Activated CD4-positive, alpha-beta memory T cell treated with anti-CD3 and anti-CD28 coated beads, Interleukin-2, amount 10 ng/mL, durations not matched to agents 7 days and 5 days (primary cell): Measurements from ENCODE around the gene CRTC1. TPM values are rescaled to one million over a fixed set of nuclear protein-coding genes. Genes with fewer than 3 reads are reported as not detected.
A peak's percentile ranks its signal among the peaks of the same experiment; 100 is the strongest.
"Not testable (repeated sequence)": the region's sequence is repeated elsewhere in the genome, so short reads cannot be mapped to it uniquely, and the experiment has no call there.

Experiments
- CTCF ChIA-PET: fragments of 350-600 bp; sonication (Branson Sonifier 250); formaldehyde crosslinking; loops from one replicate; lab custom pipeline; 2021; ENCODE audit warnings: antibody characterized with exemption, inconsistent platforms; lab: Charles Lee
- POLR2A ChIA-PET: fragments of 350-600 bp; sonication (Branson Sonifier 250); formaldehyde crosslinking; loops from one replicate; lab custom pipeline; 2021; ENCODE audit warnings: antibody characterized with exemption; lab: Charles Lee
- DNase-seq: peaks from one replicate; pipeline ENCODE4 v3.0.0-alpha.2; 2020
- H3K27ac Mint-ChIP-seq: one replicate; pipeline ENCODE4 v1.8.0; 2021; ENCODE audit warnings: mild to moderate bottlenecking, mixed read lengths
- H3K27me3 Mint-ChIP-seq: one replicate; pipeline ENCODE4 v1.8.0; 2021; ENCODE audit warnings: mixed read lengths
- H3K36me3 Mint-ChIP-seq: one replicate; pipeline ENCODE4 v1.8.0; 2021; ENCODE audit warnings: low read depth, mixed read lengths
- H3K4me1 Mint-ChIP-seq: one replicate; pipeline ENCODE4 v1.8.0; 2021; ENCODE audit warnings: mixed read lengths
- H3K4me3 Mint-ChIP-seq: one replicate; pipeline ENCODE4 v1.8.0; 2021; ENCODE audit warnings: mild to moderate bottlenecking, mixed read lengths
- H3K9me3 Mint-ChIP-seq: one replicate; pipeline ENCODE4 v1.8.0; 2021; ENCODE audit warnings: mixed read lengths
- total RNA-seq, 2 experiments: library from RNA; stranded (reverse); gene quantifications; one replicate each; pipeline ENCODE4 v1.2.3, GENCODE V29; 2021

CRTC1 gene
- total RNA-seq, 2 experiments from 2014 or later: 5.3 TPM

- DNase-seq: no peak
- Mint-ChIP-seq H3K9me3 (no peaks in the 10 kb centered on the region), H3K36me3 (no peaks in the 10 kb centered on the region), H3K4me3 (no peak overlapping the region), H3K27ac (no peak overlapping the region), H3K27me3 (peaks cover 5% of the 10 kb centered on the region), H3K4me1 (peaks cover 3% of the 10 kb centered on the region)
- POLR2A ChIA-PET: no interaction called here
- CTCF ChIA-PET: no interaction called here
Observed at GRCh38 chr19:18804643-18805042, 121.2 kb downstream of the CRTC1 start.

- Mint-ChIP-seq H3K4me1 (peaks cover 3% of the 10 kb centered on the region), H3K9me3 (no peaks in the 10 kb centered on the region), H3K4me3 (no peak overlapping the region), H3K27ac (no peak overlapping the region), H3K27me3 (peaks cover 5% of the 10 kb centered on the region), H3K36me3 (no peaks in the 10 kb centered on the region)
- no peak for DNase-seq
- CTCF ChIA-PET: no interaction called here
- POLR2A ChIA-PET: no interaction called here
Observed at GRCh38 chr19:18807861-18808331, 124.4 kb downstream of the CRTC1 start.

- Mint-ChIP-seq H3K36me3 (no peaks in the 10 kb centered on the region), H3K27ac (no peak overlapping the region), H3K4me3 (no peak overlapping the region), H3K9me3 (no peaks in the 10 kb centered on the region), H3K4me1 (peaks cover 3% of the 10 kb centered on the region), H3K27me3 (peaks cover 10% of the 10 kb centered on the region)
- ChIA-PET POLR2A (no interaction called here), CTCF (no interaction called here)
- no peak for DNase-seq
Observed at GRCh38 chr19:18809149-18809868, 125.8 kb downstream of the CRTC1 start.

GRCh38 chr19:18811638-18812037 is 128.2 kb downstream of the CRTC1 start:
- DNase-seq, POLR2A ChIA-PET, H3K4me3 Mint-ChIP-seq, H3K27ac Mint-ChIP-seq, H3K4me1 Mint-ChIP-seq, CTCF ChIA-PET, H3K27me3 Mint-ChIP-seq, H3K9me3 Mint-ChIP-seq, H3K36me3 Mint-ChIP-seq: not testable (repeated sequence)

- Mint-ChIP-seq H3K4me3 (no peak overlapping the region), H3K27ac (no peak overlapping the region), H3K27me3 (peaks cover 8% of the 10 kb centered on the region), H3K4me1 (peaks cover 3% of the 10 kb centered on the region), H3K9me3 (no peaks in the 10 kb centered on the region), H3K36me3 (no peaks in the 10 kb centered on the region)
- ChIA-PET CTCF (no interaction called here), POLR2A (no interaction called here)
- DNase-seq: no peak
Observed at GRCh38 chr19:18814063-18814462, 130.6 kb downstream of the CRTC1 start.

- peaks cover 4% of the 10 kb centered on the region for H3K27me3 Mint-ChIP-seq
- H3K4me3 Mint-ChIP-seq: no peak overlapping the region
- ChIA-PET POLR2A (interaction anchor here (0.6 kb wide), 2 partner anchors 150 to 157 kb away, joined by 3 read pairs; no protein-coding TSS in a partner anchor), CTCF (no interaction called here)
- DNase-seq: no peak
- H3K27ac Mint-ChIP-seq: no peak overlapping the region
- no peaks in the 10 kb centered on the region for H3K9me3 Mint-ChIP-seq
- H3K36me3 Mint-ChIP-seq: no peaks in the 10 kb centered on the region
- no peaks in the 10 kb centered on the region for H3K4me1 Mint-ChIP-seq
Observed at GRCh38 chr19:18815673-18816072, 132.2 kb downstream of the CRTC1 start.

GRCh38 chr19:18816645-18817044 is 133.2 kb downstream of the CRTC1 start:
- H3K36me3 Mint-ChIP-seq, POLR2A ChIA-PET, H3K9me3 Mint-ChIP-seq, DNase-seq, CTCF ChIA-PET, H3K27me3 Mint-ChIP-seq, H3K27ac Mint-ChIP-seq, H3K4me3 Mint-ChIP-seq, H3K4me1 Mint-ChIP-seq: not testable (repeated sequence)

- no peak overlapping the region for H3K27ac Mint-ChIP-seq
- H3K36me3 Mint-ChIP-seq: no peaks in the 10 kb centered on the region
- H3K4me1 Mint-ChIP-seq: no peaks in the 10 kb centered on the region
- no peak for DNase-seq
- POLR2A ChIA-PET: no interaction called here
- CTCF ChIA-PET: no interaction called here
- no peaks in the 10 kb centered on the region for H3K9me3 Mint-ChIP-seq
- H3K4me3 Mint-ChIP-seq: no peak overlapping the region
- H3K27me3 Mint-ChIP-seq: peaks cover 4% of the 10 kb centered on the region
Observed at GRCh38 chr19:18817574-18817973, 134.1 kb downstream of the CRTC1 start.

- H3K9me3 Mint-ChIP-seq: no peaks in the 10 kb centered on the region
- H3K27me3 Mint-ChIP-seq: peaks cover 13% of the 10 kb centered on the region
- POLR2A ChIA-PET: no interaction called here
- no peak for DNase-seq
- peaks cover 12% of the 10 kb centered on the region for H3K36me3 Mint-ChIP-seq
- no peak overlapping the region for H3K4me3 Mint-ChIP-seq
- CTCF ChIA-PET: interaction anchor here (0.8 to 1.6 kb wide), 4 partner anchors 18 to 440 kb away, joined by 3 to 5 read pairs (median 4); partner anchors contain the start of gene REX1BD
- no peak overlapping the region for H3K27ac Mint-ChIP-seq
- peaks cover 13% of the 10 kb centered on the region for H3K4me1 Mint-ChIP-seq
Observed at GRCh38 chr19:18828786-18829185, 145.3 kb downstream of the CRTC1 start.

GRCh38 chr19:18830488-18830887 is 147.0 kb downstream of the CRTC1 start:
- Mint-ChIP-seq H3K4me1 (peaks cover 30% of the 10 kb centered on the region), H3K27me3 (peaks cover 9% of the 10 kb centered on the region), H3K4me3 (peak overlapping the region; percentile 17), H3K36me3 (peaks cover 29% of the 10 kb centered on the region), H3K27ac (no peak overlapping the region), H3K9me3 (no peaks in the 10 kb centered on the region)
- DNase-seq: no peak
- POLR2A ChIA-PET: interaction anchor here (1.5 to 2.9 kb wide), 3 partner anchors 12 to 185 kb away, joined by 4 to 44 read pairs (median 4); partner anchors contain the start of genes COPE and DDX49
- CTCF ChIA-PET: interaction anchor here (0.8 to 1.6 kb wide), 3 partner anchors 16 to 35 kb away, joined by 3 to 4 read pairs (median 3); no protein-coding TSS in a partner anchor

- POLR2A ChIA-PET: interaction anchor here (0.7 to 2.9 kb wide), 24 partner anchors 8 to 417 kb away, joined by 3 to 44 read pairs (median 4); partner anchors contain the start of genes COPE, CRTC1, DDX49 and KXD1
- Mint-ChIP-seq H3K36me3 (peaks cover 38% of the 10 kb centered on the region), H3K9me3 (no peaks in the 10 kb centered on the region), H3K27ac (peak within 1 kb of the TSS; percentile 83), H3K4me3 (peak within 1 kb of the TSS; percentile 97), H3K27me3 (peaks cover 4% of the 10 kb centered on the region), H3K4me1 (peaks cover 40% of the 10 kb centered on the region)
- CTCF ChIA-PET: interaction anchor here (1.0 to 2.2 kb wide), 6 partner anchors 13 to 381 kb away, joined by 3 to 12 read pairs (median 4); partner anchors contain the start of gene REX1BD
- DNase-seq: peak; percentile 95
Observed at GRCh38 chr19:18831524-18832305, 148.2 kb downstream of the CRTC1 start, which contains the start of gene UPF1. Gene UPF1, plus strand, starts transcription at chr19:18831959. Its CDS starts 251 bp downstream, at chr19:18832210.
